T-helper 1 cell treated with Interleukin-12 subunit alpha and Interleukin-12 subunit beta and Interleukin-4 antibody, amounts not matched to agents 30 μg/mL and 1 μg/mL, for 36 hours (primary cell): ENCODE results near the gene SLC22A2.

Experiments
- H3K27ac Mint-ChIP-seq: one replicate; pipeline ENCODE4 v1.8.0; 2021; ENCODE audit warnings: mild to moderate bottlenecking, mixed read lengths
- H3K27me3 Mint-ChIP-seq: one replicate; pipeline ENCODE4 v1.8.0; 2021; ENCODE audit warnings: low read depth, mixed read lengths
- H3K36me3 Mint-ChIP-seq: one replicate; pipeline ENCODE4 v1.8.0; 2021; ENCODE audit warnings: low read depth, mixed read lengths
- H3K4me1 Mint-ChIP-seq: one replicate; pipeline ENCODE4 v1.8.0; 2021; ENCODE audit warnings: low read depth, mixed read lengths
- H3K4me3 Mint-ChIP-seq: one replicate; pipeline ENCODE4 v1.8.0; 2021; ENCODE audit warnings: mild to moderate bottlenecking, moderate library complexity, mixed read lengths
- H3K9me3 Mint-ChIP-seq: one replicate; pipeline ENCODE4 v1.8.0; 2021; ENCODE audit warnings: mixed read lengths

SLC22A2 gene

GRCh38 chr6:160221918-160222317 is 36.7 kb downstream of the SLC22A2 start:
- Mint-ChIP-seq H3K4me1 (no peaks in the 10 kb centered on the region), H3K27ac (no peak overlapping the region), H3K36me3 (no peaks in the 10 kb centered on the region), H3K9me3 (peaks cover 11% of the 10 kb centered on the region), H3K4me3 (no peak overlapping the region), H3K27me3 (peaks cover 3% of the 10 kb centered on the region)

- Mint-ChIP-seq H3K4me1 (no peaks in the 10 kb centered on the region), H3K4me3 (no peak overlapping the region), H3K36me3 (no peaks in the 10 kb centered on the region), H3K27ac (no peak overlapping the region), H3K9me3 (peaks cover 11% of the 10 kb centered on the region), H3K27me3 (peaks cover 3% of the 10 kb centered on the region)
Observed at GRCh38 chr6:160221423-160221822, 37.2 kb downstream of the SLC22A2 start.

- Mint-ChIP-seq H3K36me3 (no peaks in the 10 kb centered on the region), H3K4me1 (no peaks in the 10 kb centered on the region), H3K4me3 (no peak overlapping the region), H3K27me3 (peaks cover 11% of the 10 kb centered on the region), H3K27ac (no peak overlapping the region), H3K9me3 (peaks cover 16% of the 10 kb centered on the region)
Observed at GRCh38 chr6:160218810-160219209, 39.8 kb downstream of the SLC22A2 start.

- no peak overlapping the region for H3K4me3 Mint-ChIP-seq
- H3K27ac Mint-ChIP-seq: no peak overlapping the region
- H3K27me3 Mint-ChIP-seq: peaks cover 11% of the 10 kb centered on the region
- no peaks in the 10 kb centered on the region for H3K4me1 Mint-ChIP-seq
- H3K36me3 Mint-ChIP-seq: no peaks in the 10 kb centered on the region
- peaks cover 16% of the 10 kb centered on the region for H3K9me3 Mint-ChIP-seq
Observed at GRCh38 chr6:160217863-160218262, 40.8 kb downstream of the SLC22A2 start.

- peaks cover 16% of the 10 kb centered on the region for H3K9me3 Mint-ChIP-seq
- H3K4me3 Mint-ChIP-seq: no peak overlapping the region
- H3K4me1 Mint-ChIP-seq: no peaks in the 10 kb centered on the region
- H3K27me3 Mint-ChIP-seq: peaks cover 11% of the 10 kb centered on the region
- H3K36me3 Mint-ChIP-seq: no peaks in the 10 kb centered on the region
- H3K27ac Mint-ChIP-seq: no peak overlapping the region
Observed at GRCh38 chr6:160217073-160217472, 41.5 kb downstream of the SLC22A2 start.

GRCh38 chr6:160215232-160215631 is 43.4 kb downstream of the SLC22A2 start:
- Mint-ChIP-seq H3K4me3 (no peak overlapping the region), H3K9me3 (peaks cover 16% of the 10 kb centered on the region), H3K27ac (no peak overlapping the region), H3K27me3 (peaks cover 11% of the 10 kb centered on the region), H3K36me3 (no peaks in the 10 kb centered on the region), H3K4me1 (no peaks in the 10 kb centered on the region)

GRCh38 chr6:160207618-160208017 is 51.0 kb downstream of the SLC22A2 start:
- Mint-ChIP-seq H3K27ac (no peak overlapping the region), H3K9me3 (peaks cover 4% of the 10 kb centered on the region), H3K4me3 (no peak overlapping the region), H3K27me3 (no peaks in the 10 kb centered on the region), H3K4me1 (no peaks in the 10 kb centered on the region), H3K36me3 (no peaks in the 10 kb centered on the region)

GRCh38 chr6:160204710-160205109 is 53.9 kb downstream of the SLC22A2 start:
- Mint-ChIP-seq H3K36me3 (no peaks in the 10 kb centered on the region), H3K4me3 (no peak overlapping the region), H3K9me3 (peaks cover 4% of the 10 kb centered on the region), H3K4me1 (no peaks in the 10 kb centered on the region), H3K27ac (no peak overlapping the region), H3K27me3 (peaks cover 6% of the 10 kb centered on the region)

- Mint-ChIP-seq H3K9me3 (peaks cover 4% of the 10 kb centered on the region), H3K27me3 (peaks cover 6% of the 10 kb centered on the region), H3K36me3 (no peaks in the 10 kb centered on the region), H3K27ac (no peak overlapping the region), H3K4me1 (no peaks in the 10 kb centered on the region), H3K4me3 (no peak overlapping the region)
Observed at GRCh38 chr6:160203953-160204352, 54.7 kb downstream of the SLC22A2 start.

- H3K9me3 Mint-ChIP-seq: peaks cover 4% of the 10 kb centered on the region
- H3K4me1 Mint-ChIP-seq: no peaks in the 10 kb centered on the region
- H3K27ac Mint-ChIP-seq: no peak overlapping the region
- H3K36me3 Mint-ChIP-seq: no peaks in the 10 kb centered on the region
- H3K27me3 Mint-ChIP-seq: peaks cover 6% of the 10 kb centered on the region
- no peak overlapping the region for H3K4me3 Mint-ChIP-seq
Observed at GRCh38 chr6:160203522-160203921, 55.1 kb downstream of the SLC22A2 start.

GRCh38 chr6:160203076-160203475 is 55.5 kb downstream of the SLC22A2 start:
- Mint-ChIP-seq H3K36me3 (no peaks in the 10 kb centered on the region), H3K27ac (no peak overlapping the region), H3K9me3 (peaks cover 4% of the 10 kb centered on the region), H3K4me1 (no peaks in the 10 kb centered on the region), H3K27me3 (peaks cover 6% of the 10 kb centered on the region), H3K4me3 (no peak overlapping the region)

- Mint-ChIP-seq H3K4me3 (no peak overlapping the region), H3K9me3 (no peaks in the 10 kb centered on the region), H3K27me3 (peaks cover 6% of the 10 kb centered on the region), H3K4me1 (no peaks in the 10 kb centered on the region), H3K36me3 (no peaks in the 10 kb centered on the region), H3K27ac (no peak overlapping the region)
Observed at GRCh38 chr6:160202411-160202810, 56.2 kb downstream of the SLC22A2 start.

GRCh38 chr6:160201061-160201460 is 57.6 kb downstream of the SLC22A2 start:
- H3K4me1 Mint-ChIP-seq: no peaks in the 10 kb centered on the region
- H3K27ac Mint-ChIP-seq: no peak overlapping the region
- no peaks in the 10 kb centered on the region for H3K9me3 Mint-ChIP-seq
- no peaks in the 10 kb centered on the region for H3K36me3 Mint-ChIP-seq
- H3K4me3 Mint-ChIP-seq: no peak overlapping the region
- peaks cover 6% of the 10 kb centered on the region for H3K27me3 Mint-ChIP-seq

GRCh38 chr6:160198606-160199211 is 59.9 kb downstream of the SLC22A2 start:
- H3K4me3 Mint-ChIP-seq: no peak overlapping the region
- no peaks in the 10 kb centered on the region for H3K4me1 Mint-ChIP-seq
- H3K27me3 Mint-ChIP-seq: peaks cover 6% of the 10 kb centered on the region
- peaks cover 12% of the 10 kb centered on the region for H3K9me3 Mint-ChIP-seq
- no peak overlapping the region for H3K27ac Mint-ChIP-seq
- no peaks in the 10 kb centered on the region for H3K36me3 Mint-ChIP-seq

- H3K27ac Mint-ChIP-seq: no peak overlapping the region
- H3K36me3 Mint-ChIP-seq: no peaks in the 10 kb centered on the region
- H3K4me3 Mint-ChIP-seq: no peak overlapping the region
- peaks cover 20% of the 10 kb centered on the region for H3K9me3 Mint-ChIP-seq
- peaks cover 6% of the 10 kb centered on the region for H3K27me3 Mint-ChIP-seq
- no peaks in the 10 kb centered on the region for H3K4me1 Mint-ChIP-seq
Observed at GRCh38 chr6:160197662-160198061, 61.0 kb downstream of the SLC22A2 start.

- no peaks in the 10 kb centered on the region for H3K36me3 Mint-ChIP-seq
- no peaks in the 10 kb centered on the region for H3K4me1 Mint-ChIP-seq
- no peaks in the 10 kb centered on the region for H3K27me3 Mint-ChIP-seq
- H3K27ac Mint-ChIP-seq: no peak overlapping the region
- no peak overlapping the region for H3K4me3 Mint-ChIP-seq
- peaks cover 34% of the 10 kb centered on the region for H3K9me3 Mint-ChIP-seq
Observed at GRCh38 chr6:160194808-160195207, 63.8 kb downstream of the SLC22A2 start.
